NCI-H2171 (cell line): ENCODE results near the gene PDZRN4.
"Not testable (repeated sequence)": the region's sequence is repeated elsewhere in the genome, so short reads cannot be mapped to it uniquely, and the experiment has no call there.

ENCODE experiments used
- DNase-seq: peaks from one replicate; lab custom pipeline; 2025; lab: John Stamatoyannopoulos, UW

PDZRN4 gene

GRCh38 chr12:41509271-41510055 lies 321.3 kb downstream of the PDZRN4 start:
- DNase-seq, result no peak

GRCh38 chr12:41510470-41510869 lies 322.4 kb downstream of the PDZRN4 start:
- DNase-seq, result no peak

GRCh38 chr12:41511247-41511646 lies 323.1 kb downstream of the PDZRN4 start:
- DNase-seq, result no peak

GRCh38 chr12:41512497-41512896 lies 324.4 kb downstream of the PDZRN4 start:
- DNase-seq, result no peak

- DNase-seq, result no peak
Measured at GRCh38 chr12:41514021-41514777, 326.1 kb downstream of the PDZRN4 start.

GRCh38 chr12:41514907-41515306 lies 326.8 kb downstream of the PDZRN4 start:
- DNase-seq, result no peak

GRCh38 chr12:41515953-41516352 lies 327.8 kb downstream of the PDZRN4 start:
- DNase-seq, result no peak

GRCh38 chr12:41520869-41521268 lies 332.7 kb downstream of the PDZRN4 start:
- no peak for DNase-seq

GRCh38 chr12:41521872-41522379 lies 333.8 kb downstream of the PDZRN4 start:
- DNase-seq, result peak; percentile 15

GRCh38 chr12:41527062-41527461 lies 338.9 kb downstream of the PDZRN4 start:
- no peak for DNase-seq

GRCh38 chr12:41527534-41528116 lies 339.5 kb downstream of the PDZRN4 start:
- DNase-seq, result no peak

GRCh38 chr12:41528874-41529273 lies 340.8 kb downstream of the PDZRN4 start:
- DNase-seq, result no peak

GRCh38 chr12:41530441-41530840 lies 342.3 kb downstream of the PDZRN4 start:
- no peak for DNase-seq

GRCh38 chr12:41531147-41531829 lies 343.2 kb downstream of the PDZRN4 start:
- DNase-seq, result no peak

- DNase-seq, result no peak
Measured at GRCh38 chr12:41532072-41532471, 344.0 kb downstream of the PDZRN4 start.

GRCh38 chr12:41536813-41537490 lies 348.8 kb downstream of the PDZRN4 start:
- DNase-seq, result no peak

- DNase-seq, result no peak
Measured at GRCh38 chr12:41537522-41537921, 349.4 kb downstream of the PDZRN4 start.

- no peak for DNase-seq
Measured at GRCh38 chr12:41545761-41546160, 357.6 kb downstream of the PDZRN4 start.

- DNase-seq, result not testable (repeated sequence)
Measured at GRCh38 chr12:41547071-41547470, 359.0 kb downstream of the PDZRN4 start.

- DNase-seq, result no peak
Measured at GRCh38 chr12:41548926-41549325, 360.8 kb downstream of the PDZRN4 start.

- DNase-seq, result peak; percentile 15
Measured at GRCh38 chr12:41552588-41552987, 364.5 kb downstream of the PDZRN4 start.

GRCh38 chr12:41556176-41556575 lies 368.1 kb downstream of the PDZRN4 start:
- DNase-seq, result no peak
